Parathyroid adenoma (tissue), 2 donors: ENCODE results near the gene AHNAK.
A peak's percentile ranks its signal among the peaks of the same experiment; 100 is the strongest.

Experiments
- H2AFZ ChIP-seq: fragments of 300-600 bp; sonication (generic); one replicate; pipeline ENCODE4 v1.7.0; 2017; ENCODE audit warnings: antibody characterized with exemption, mild to moderate bottlenecking
- H3K27ac ChIP-seq: fragments of 300-600 bp; sonication (generic); one replicate; pipeline ENCODE4 v1.7.0; 2017
- H3K27me3 ChIP-seq: fragments of 300-600 bp; sonication (generic); one replicate; pipeline ENCODE4 v1.7.0; 2017; ENCODE audit warnings: low read length; ENCODE audit not compliant: control insufficient read depth, insufficient read depth
- H3K36me3 ChIP-seq: fragments of 300-600 bp; sonication (generic); one replicate; pipeline ENCODE4 v1.7.0; 2017; ENCODE audit warnings: low read length; ENCODE audit not compliant: control insufficient read depth, insufficient read depth
- H3K4me1 ChIP-seq: fragments of 300-600 bp; sonication (generic); one replicate; pipeline ENCODE4 v1.7.0; 2017; ENCODE audit warnings: control low read depth
- H3K4me2 ChIP-seq: fragments of 300-600 bp; sonication (generic); one replicate; pipeline ENCODE4 v1.7.0; 2017; ENCODE audit warnings: low read length
- H3K4me3 ChIP-seq: fragments of 300-600 bp; sonication (generic); one replicate; pipeline ENCODE4 v1.7.0; 2017; ENCODE audit warnings: low read depth, low read length
- H3K79me2 ChIP-seq: fragments of 300-600 bp; sonication (generic); one replicate; pipeline ENCODE4 v1.7.0; 2017; ENCODE audit warnings: control low read depth
- H3K9ac ChIP-seq: fragments of 300-600 bp; sonication (generic); one replicate; pipeline ENCODE4 v1.7.0; 2017; ENCODE audit warnings: mild to moderate bottlenecking
- H3K9me3 ChIP-seq: fragments of 300-600 bp; sonication (generic); one replicate; pipeline ENCODE4 v1.7.0; 2017; ENCODE audit warnings: low read length; ENCODE audit not compliant: control insufficient read depth
- TF ChIP-seq, protein P1 (sequence below): fragments of 300-600 bp; sonication (generic); IDR thresholded peaks from one replicate; pipeline ENCODE4 v1.7.0; 2017; ENCODE audit warnings: antibody characterized with exemption, mild to moderate bottlenecking
- donor health status: primary hyperparathyroidism.

The AHNAK gene, protein sequence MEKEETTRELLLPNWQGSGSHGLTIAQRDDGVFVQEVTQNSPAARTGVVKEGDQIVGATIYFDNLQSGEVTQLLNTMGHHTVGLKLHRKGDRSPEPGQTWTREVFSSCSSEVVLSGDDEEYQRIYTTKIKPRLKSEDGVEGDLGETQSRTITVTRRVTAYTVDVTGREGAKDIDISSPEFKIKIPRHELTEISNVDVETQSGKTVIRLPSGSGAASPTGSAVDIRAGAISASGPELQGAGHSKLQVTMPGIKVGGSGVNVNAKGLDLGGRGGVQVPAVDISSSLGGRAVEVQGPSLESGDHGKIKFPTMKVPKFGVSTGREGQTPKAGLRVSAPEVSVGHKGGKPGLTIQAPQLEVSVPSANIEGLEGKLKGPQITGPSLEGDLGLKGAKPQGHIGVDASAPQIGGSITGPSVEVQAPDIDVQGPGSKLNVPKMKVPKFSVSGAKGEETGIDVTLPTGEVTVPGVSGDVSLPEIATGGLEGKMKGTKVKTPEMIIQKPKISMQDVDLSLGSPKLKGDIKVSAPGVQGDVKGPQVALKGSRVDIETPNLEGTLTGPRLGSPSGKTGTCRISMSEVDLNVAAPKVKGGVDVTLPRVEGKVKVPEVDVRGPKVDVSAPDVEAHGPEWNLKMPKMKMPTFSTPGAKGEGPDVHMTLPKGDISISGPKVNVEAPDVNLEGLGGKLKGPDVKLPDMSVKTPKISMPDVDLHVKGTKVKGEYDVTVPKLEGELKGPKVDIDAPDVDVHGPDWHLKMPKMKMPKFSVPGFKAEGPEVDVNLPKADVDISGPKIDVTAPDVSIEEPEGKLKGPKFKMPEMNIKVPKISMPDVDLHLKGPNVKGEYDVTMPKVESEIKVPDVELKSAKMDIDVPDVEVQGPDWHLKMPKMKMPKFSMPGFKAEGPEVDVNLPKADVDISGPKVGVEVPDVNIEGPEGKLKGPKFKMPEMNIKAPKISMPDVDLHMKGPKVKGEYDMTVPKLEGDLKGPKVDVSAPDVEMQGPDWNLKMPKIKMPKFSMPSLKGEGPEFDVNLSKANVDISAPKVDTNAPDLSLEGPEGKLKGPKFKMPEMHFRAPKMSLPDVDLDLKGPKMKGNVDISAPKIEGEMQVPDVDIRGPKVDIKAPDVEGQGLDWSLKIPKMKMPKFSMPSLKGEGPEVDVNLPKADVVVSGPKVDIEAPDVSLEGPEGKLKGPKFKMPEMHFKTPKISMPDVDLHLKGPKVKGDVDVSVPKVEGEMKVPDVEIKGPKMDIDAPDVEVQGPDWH (N-terminal part only)

DNA sequence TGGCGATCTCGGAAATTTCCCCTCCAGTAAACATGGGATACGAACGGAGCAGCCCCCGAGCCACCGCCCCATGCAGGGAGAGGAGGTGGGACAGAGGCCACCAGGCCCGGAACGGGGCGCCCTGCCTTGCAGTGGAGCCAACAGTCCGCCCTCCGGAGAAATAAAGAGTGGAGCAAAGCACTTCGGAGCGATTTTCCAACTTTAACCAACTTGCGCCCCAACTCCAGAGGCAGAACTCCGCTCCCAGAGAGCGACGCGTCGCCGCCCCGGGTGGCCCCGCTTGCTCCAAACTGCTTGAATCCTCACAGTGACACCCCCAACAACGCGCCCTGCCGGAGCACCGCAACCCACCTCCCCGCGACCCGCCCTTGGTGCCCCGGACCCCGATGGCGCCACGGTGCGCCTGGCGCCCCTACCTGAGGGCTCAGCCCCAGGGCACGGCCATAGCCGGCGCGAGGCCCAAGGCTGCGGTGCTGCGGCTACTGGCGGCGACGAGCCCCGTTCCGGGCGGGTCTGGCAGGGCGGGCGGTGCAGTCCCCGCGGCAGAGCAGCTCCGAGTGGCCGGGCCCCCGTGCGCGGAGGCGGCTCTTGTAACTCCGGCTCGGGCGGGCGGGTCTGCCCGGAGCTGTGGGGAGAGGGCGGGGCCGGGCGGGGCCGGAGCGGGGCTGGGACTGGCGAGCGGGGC lies at the start of gene AHNAK:
Gene AHNAK (minus strand): TSS at position 563 of the 685 bp plus-strand sequence. CDS start 10,708 bp downstream, outside the sequence.
- H3K9ac ChIP-seq: no peak within 1 kb of the TSS
- H3K79me2 ChIP-seq: peaks cover 14% of the 10 kb centered on the region
- TF ChIP-seq, protein P1, sequence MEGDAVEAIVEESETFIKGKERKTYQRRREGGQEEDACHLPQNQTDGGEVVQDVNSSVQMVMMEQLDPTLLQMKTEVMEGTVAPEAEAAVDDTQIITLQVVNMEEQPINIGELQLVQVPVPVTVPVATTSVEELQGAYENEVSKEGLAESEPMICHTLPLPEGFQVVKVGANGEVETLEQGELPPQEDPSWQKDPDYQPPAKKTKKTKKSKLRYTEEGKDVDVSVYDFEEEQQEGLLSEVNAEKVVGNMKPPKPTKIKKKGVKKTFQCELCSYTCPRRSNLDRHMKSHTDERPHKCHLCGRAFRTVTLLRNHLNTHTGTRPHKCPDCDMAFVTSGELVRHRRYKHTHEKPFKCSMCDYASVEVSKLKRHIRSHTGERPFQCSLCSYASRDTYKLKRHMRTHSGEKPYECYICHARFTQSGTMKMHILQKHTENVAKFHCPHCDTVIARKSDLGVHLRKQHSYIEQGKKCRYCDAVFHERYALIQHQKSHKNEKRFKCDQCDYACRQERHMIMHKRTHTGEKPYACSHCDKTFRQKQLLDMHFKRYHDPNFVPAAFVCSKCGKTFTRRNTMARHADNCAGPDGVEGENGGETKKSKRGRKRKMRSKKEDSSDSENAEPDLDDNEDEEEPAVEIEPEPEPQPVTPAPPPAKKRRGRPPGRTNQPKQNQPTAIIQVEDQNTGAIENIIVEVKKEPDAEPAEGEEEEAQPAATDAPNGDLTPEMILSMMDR: no peak
- peak within 1 kb of the TSS; percentile 71 for H3K4me2 ChIP-seq
- H3K27me3 ChIP-seq: no peaks in the 10 kb centered on the region
- H3K4me3 ChIP-seq: peak within 1 kb of the TSS; percentile 86
- H3K27ac ChIP-seq: peak within 1 kb of the TSS; percentile 69
- no peaks in the 10 kb centered on the region for H3K9me3 ChIP-seq
- peak within 1 kb of the TSS; percentile 62 for H2AFZ ChIP-seq
- peaks cover 2% of the 10 kb centered on the region for H3K4me1 ChIP-seq
- no peaks in the 10 kb centered on the region for H3K36me3 ChIP-seq

DNA sequence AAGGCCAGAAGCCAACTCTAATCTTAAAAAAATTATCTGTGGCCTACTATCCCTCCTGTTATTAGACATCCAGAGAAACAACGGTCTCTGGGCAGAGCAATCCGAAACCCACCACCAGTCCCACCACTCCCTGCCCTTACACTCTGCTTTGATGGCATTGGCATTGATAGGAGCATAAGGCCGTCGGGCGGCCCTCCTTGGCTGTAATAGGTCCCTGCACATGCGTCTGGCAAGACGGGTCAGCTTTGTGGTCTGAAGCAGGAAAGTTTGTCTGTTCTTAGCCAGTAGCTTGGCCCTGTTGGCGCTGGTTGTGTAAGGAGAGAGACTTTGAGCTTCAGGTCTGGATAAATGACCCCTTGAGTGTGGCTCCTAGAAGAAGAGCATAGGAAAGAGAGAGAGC lies 48.5 kb upstream of the AHNAK start:
- Histone ChIP-seq H2AFZ (no peak overlapping the region), H3K9ac (no peak overlapping the region), H3K4me1 (peaks cover 8% of the 10 kb centered on the region), H3K4me3 (no peak overlapping the region), H3K4me2 (no peak overlapping the region), H3K79me2 (no peaks in the 10 kb centered on the region), H3K36me3 (no peaks in the 10 kb centered on the region), H3K27me3 (no peaks in the 10 kb centered on the region), H3K27ac (no peak overlapping the region), H3K9me3 (no peaks in the 10 kb centered on the region)
- TF ChIP-seq, protein P1: no peak

DNA sequence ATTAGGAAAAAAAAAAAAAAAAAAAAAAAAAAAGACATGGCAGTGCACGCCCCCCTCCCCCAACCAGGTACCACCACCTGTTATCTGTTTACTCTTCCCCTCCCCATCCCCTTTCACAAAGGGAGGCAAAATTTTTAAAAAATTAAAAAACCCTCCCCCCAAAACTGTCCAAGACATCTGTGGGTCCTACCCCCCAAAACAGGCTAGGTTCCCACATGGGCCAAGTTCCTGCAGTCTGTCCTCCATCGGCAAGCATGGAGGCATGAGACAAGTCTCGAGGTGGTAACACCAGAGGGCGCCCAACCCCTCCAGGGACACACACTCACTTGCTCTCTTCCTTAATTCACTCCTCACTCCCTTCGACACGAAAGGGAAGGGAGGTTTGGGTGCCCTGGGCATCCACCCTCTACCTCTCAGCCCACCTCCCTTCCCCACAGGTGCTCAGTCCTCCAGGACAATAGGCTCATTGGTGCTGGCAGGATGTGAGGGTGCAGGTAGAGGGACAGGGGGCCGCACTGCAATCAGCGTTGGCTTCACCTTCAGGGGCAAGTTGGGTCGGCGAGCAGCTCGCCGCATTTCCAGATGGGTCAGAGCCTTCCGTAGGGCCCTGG lies 46.9 kb upstream of the AHNAK start:
- Histone ChIP-seq H3K4me1 (peaks cover 8% of the 10 kb centered on the region), H3K9me3 (no peaks in the 10 kb centered on the region), H3K27ac (no peak overlapping the region), H3K4me2 (no peak overlapping the region), H3K4me3 (no peak overlapping the region), H2AFZ (no peak overlapping the region), H3K9ac (no peak overlapping the region), H3K79me2 (no peaks in the 10 kb centered on the region), H3K36me3 (no peaks in the 10 kb centered on the region), H3K27me3 (no peaks in the 10 kb centered on the region)
- TF ChIP-seq, protein P1: peak; percentile 42

DNA sequence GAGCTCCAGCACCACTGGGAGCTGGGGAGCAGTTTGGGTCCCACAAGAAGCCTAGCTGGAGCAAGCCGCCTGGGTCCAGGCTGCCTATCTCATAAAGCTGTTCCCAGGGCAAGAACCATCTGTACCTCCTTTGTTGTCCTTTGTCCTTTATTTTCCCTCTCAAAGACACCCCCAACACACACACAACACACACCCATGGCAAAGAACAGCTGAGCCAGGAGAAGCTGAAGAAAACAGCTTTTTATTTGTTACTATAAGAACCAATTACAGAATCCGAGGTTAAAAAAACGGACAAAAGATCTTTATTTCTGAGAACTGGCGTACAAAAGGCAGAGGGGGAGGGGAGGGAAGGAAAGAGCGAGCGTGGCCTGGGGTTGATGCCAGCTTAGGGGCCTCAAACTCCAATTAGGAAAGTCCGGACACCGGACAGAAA lies 46.4 kb upstream of the AHNAK start:
- no peaks in the 10 kb centered on the region for H3K27me3 ChIP-seq
- H2AFZ ChIP-seq: no peak overlapping the region
- H3K4me2 ChIP-seq: no peak overlapping the region
- peaks cover 8% of the 10 kb centered on the region for H3K4me1 ChIP-seq
- no peak overlapping the region for H3K27ac ChIP-seq
- no peaks in the 10 kb centered on the region for H3K9me3 ChIP-seq
- H3K79me2 ChIP-seq: no peaks in the 10 kb centered on the region
- TF ChIP-seq, protein P1: no peak
- H3K4me3 ChIP-seq: no peak overlapping the region
- no peaks in the 10 kb centered on the region for H3K36me3 ChIP-seq
- H3K9ac ChIP-seq: no peak overlapping the region
